ENCODE results near the gene EIF2S3. TPM values are rescaled to one million over a fixed set of nuclear protein-coding genes. Genes with fewer than 3 reads are reported as not detected.

EIF2S3 gene
- total RNA-seq, result 160 TPM

DNA sequence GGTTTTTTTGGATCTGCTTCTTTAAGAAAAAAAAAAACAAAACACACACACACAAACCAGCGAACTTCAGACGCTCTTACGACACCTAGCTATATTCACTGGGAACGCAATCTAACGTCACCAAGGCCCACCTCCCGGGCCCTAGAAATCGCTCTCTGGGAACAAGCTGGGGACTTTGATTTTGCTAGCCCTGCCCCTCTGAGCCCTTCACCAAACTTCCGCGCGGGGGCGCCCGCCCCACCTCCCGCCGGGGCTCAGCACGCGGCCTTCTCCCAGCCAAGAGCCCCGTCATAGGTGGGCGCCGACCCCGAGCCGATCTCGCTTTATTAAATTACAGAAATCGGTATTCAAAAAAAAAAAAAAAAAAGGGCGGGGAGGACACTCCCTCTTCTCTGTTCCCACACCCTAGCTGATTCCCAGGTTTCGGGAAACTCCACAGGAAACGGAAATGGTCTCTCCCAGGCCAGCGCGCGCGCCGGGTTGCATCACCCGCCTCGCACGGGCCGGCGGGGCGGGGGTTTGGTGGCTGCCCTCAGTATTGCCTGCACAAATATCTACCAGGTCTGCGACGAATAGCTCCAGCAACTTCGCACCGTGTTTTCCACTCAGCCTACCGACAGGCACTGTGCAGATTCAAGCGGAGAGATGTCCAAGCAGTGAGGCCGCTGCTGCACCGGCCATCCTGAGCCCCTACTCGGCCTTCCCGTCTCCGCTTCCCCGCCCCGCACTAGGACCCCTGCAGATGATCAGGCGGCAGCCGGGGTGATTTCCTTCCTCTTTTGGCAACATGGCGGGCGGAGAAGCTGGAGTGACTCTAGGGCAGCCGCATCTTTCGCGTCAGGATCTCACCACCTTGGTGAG is at the start of gene EIF2S3:
Gene EIF2S3 (plus strand): TSS at position 775 of the 861 bp plus-strand sequence. CDS start 13 bp downstream, at position 788.

DNA sequence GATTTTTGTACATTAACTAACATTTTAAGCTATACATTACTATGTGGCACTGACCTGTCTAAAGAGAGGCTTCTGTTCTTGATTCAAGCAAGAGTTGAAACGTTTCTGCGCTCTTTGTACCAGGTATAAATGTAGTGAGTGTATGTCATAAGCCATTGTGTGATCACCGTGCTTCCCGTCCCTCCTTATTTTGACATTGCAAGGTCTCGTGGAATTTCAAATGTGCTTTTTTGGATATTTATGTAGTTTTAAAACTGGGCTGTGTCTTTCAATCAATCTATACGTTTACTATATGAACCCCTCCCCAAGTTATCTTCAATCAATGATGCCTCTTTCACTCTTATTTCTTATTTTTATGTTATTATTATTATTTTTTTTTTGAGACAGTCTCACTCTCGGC is 27.7 kb upstream of the EIF2S3 start, which contains the start of gene KLHL15:
Gene KLHL15 (minus strand): TSS at position 101 of the 400 bp plus-strand sequence. CDS start 20,493 bp downstream, outside the sequence.

Other genes with a start within 250 kb of the EIF2S3 start
- 33.0 TPM for gene APOO, start 147.0 kb upstream of the EIF2S3 start, total RNA-seq
- 0.23 TPM for gene CXorf58, start 146.9 kb upstream of the EIF2S3 start, total RNA-seq
- 30.2 TPM for gene KLHL15, start 27.8 kb upstream of the EIF2S3 start, total RNA-seq
- 57.4 TPM for gene ZFX, start 94.8 kb downstream of the EIF2S3 start, total RNA-seq